CD4-positive, alpha-beta T cell treated with Interleukin-4 for 1 hour (primary cell): ENCODE results near the gene CFAP54.
A peak's percentile ranks its signal among the peaks of the same experiment; 100 is the strongest.
"Not testable (repeated sequence)": the region's sequence is repeated elsewhere in the genome, so short reads cannot be mapped to it uniquely, and the experiment has no call there.

Source experiments
- DNase-seq, 2 donors: peaks; one replicate each; pipeline ENCODE4 v3.0.0-alpha.2; 2020 to 2022

CFAP54 gene

GRCh38 chr12:96489392-96490056, at the start of gene CFAP54:
Gene CFAP54 (plus strand): TSS chr12:96489577. CDS start chr12:96489610, 33 bp downstream.
- peak; percentile 96 for DNase-seq

- DNase-seq, result peak in 1 of 2 donors; percentile 58
These were observed 47.6 kb upstream of the CFAP54 start for GRCh38 chr12:96441816-96442215.

- no peak for DNase-seq
These were observed 46.5 kb upstream of the CFAP54 start for GRCh38 chr12:96442906-96443305.

- no peak for DNase-seq
These were observed 45.0 kb upstream of the CFAP54 start for GRCh38 chr12:96444399-96444798.

- peak; percentile 84 to 92 for DNase-seq
These were observed 43.4 kb upstream of the CFAP54 start for GRCh38 chr12:96445691-96446583.

- no peak for DNase-seq
These were observed 42.1 kb upstream of the CFAP54 start for GRCh38 chr12:96447256-96447655.

GRCh38 chr12:96448300-96448699, 41.1 kb upstream of the CFAP54 start:
- DNase-seq, result no peak

- DNase-seq, result no peak
These were observed 37.0 kb upstream of the CFAP54 start for GRCh38 chr12:96452261-96452922.

GRCh38 chr12:96454396-96454795, 35.0 kb upstream of the CFAP54 start:
- DNase-seq, result no peak

- peak in 1 of 2 donors; percentile 18 for DNase-seq
These were observed 33.0 kb upstream of the CFAP54 start for GRCh38 chr12:96456265-96456974.

- no peak for DNase-seq
These were observed 32.0 kb upstream of the CFAP54 start for GRCh38 chr12:96457191-96457930.

GRCh38 chr12:96459281-96459680, 30.1 kb upstream of the CFAP54 start:
- not testable (repeated sequence) for DNase-seq

- no peak for DNase-seq
These were observed 26.7 kb upstream of the CFAP54 start for GRCh38 chr12:96462571-96463280.

- no peak for DNase-seq
These were observed 23.5 kb upstream of the CFAP54 start for GRCh38 chr12:96465896-96466295.

- no peak for DNase-seq
These were observed 22.2 kb upstream of the CFAP54 start for GRCh38 chr12:96466939-96467751.

- no peak for DNase-seq
These were observed 17.9 kb upstream of the CFAP54 start for GRCh38 chr12:96471368-96472050.

- no peak for DNase-seq
These were observed 17.0 kb upstream of the CFAP54 start for GRCh38 chr12:96472384-96472783.

- peak; percentile 20 to 48 for DNase-seq
These were observed 15.8 kb upstream of the CFAP54 start for GRCh38 chr12:96473394-96474093.

GRCh38 chr12:96474206-96474605, 15.2 kb upstream of the CFAP54 start:
- DNase-seq, result no peak
